ENCODE results near the gene TMTC1. TPM values are rescaled to one million over a fixed set of nuclear protein-coding genes. Genes with fewer than 3 reads are reported as not detected.

Gene TMTC1
- polyA plus RNA-seq, 1 donor (not counting 4 experiments of a cell fraction or from before 2014, with no cell fraction given): 3.7 TPM

- Histone ChIP-seq H3K36me3 (ENCODE audit: control insufficient read depth in 2 of 2, extremely low read depth in 1 of 2, insufficient read depth in 2 of 2, low read length in 2 of 2) (peaks cover 0 to 1% of the 10 kb centered on the region in 2 experiments), H2AFZ (ENCODE audit: control insufficient read depth, low read length) (no peak overlapping the region), H3K4me1 (ENCODE audit: control insufficient read depth, extremely low read depth, insufficient read depth, low read length) (peaks cover 3% of the 10 kb centered on the region), H3K79me2 (ENCODE audit: control insufficient read depth, insufficient read depth, low read length) (no peaks in the 10 kb centered on the region), H3K27ac (ENCODE audit: control insufficient read depth, insufficient read depth, low read length) (no peak overlapping the region), H3K9ac (ENCODE audit: control insufficient read depth, extremely low read depth, insufficient read depth, low read length) (no peak overlapping the region), H3K4me2 (ENCODE audit: control insufficient read depth, extremely low read depth, insufficient read depth, low read depth, low read length) (no peak overlapping the region), H4K20me1 (ENCODE audit: control insufficient read depth, extremely low read depth, insufficient read depth, low read length) (no peaks in the 10 kb centered on the region), H3K4me3 (ENCODE audit: control insufficient read depth in 2 of 3, extremely low read depth in 1 of 3, insufficient read depth in 2 of 3, low read depth in 1 of 3, low read length in 3 of 3) (no peak overlapping the region), H3K9me3 (ENCODE audit: control insufficient read depth, low read depth, low read length) (no peaks in the 10 kb centered on the region), H3K9me1 (ENCODE audit: control insufficient read depth, extremely low read depth, insufficient read depth, low read length) (no peaks in the 10 kb centered on the region), H3K27me3 (ENCODE audit: control insufficient read depth, extremely low read depth, insufficient read depth, low read length) (no peaks in the 10 kb centered on the region)
- FAIRE-seq (no peak), DNase-seq (ENCODE audit: low read depth, low spot score) (no peak)
- no peak for TF ChIP-seq CTCF (optimal IDR thresholded peaks at IDR 0.05 in 1 of 3, IDR thresholded peaks at IDR 0.05 in 1 of 3, conservative IDR thresholded peaks at IDR 0.05 in 1 of 3; ENCODE audit: extremely low read depth in 1 of 3, insufficient read depth in 2 of 3, low read length in 3 of 3)
- dilution Hi-C loops (cut with MboI; ENCODE audit: extremely low pct_ligation_motif_present, low sequenced_read_pairs): no loop called here
Measured at GRCh38 chr12:29622251-29622650, 161.5 kb downstream of the TMTC1 start.

DNA sequence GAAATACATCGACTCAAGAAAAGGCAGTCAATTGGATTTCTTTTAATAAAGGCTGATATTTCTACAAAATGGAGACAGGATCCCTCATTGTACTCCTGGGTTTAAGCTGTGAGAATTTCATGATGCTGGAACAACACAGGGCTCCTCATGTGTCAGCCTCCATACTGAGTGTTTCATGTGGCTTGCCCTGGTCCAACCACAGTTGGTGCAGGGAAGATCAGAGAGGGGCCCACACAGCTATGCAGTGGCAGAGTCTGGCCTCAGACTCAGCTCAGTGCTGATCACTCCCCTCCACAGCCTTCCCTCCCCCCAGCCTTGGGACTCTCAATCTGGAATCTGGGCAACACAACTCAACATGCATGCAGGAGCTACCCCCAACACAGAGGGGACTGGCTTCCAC lies 163.7 kb downstream of the TMTC1 start:
- no peak for TF ChIP-seq CTCF (optimal IDR thresholded peaks at IDR 0.05 in 1 of 3, IDR thresholded peaks at IDR 0.05 in 1 of 3, conservative IDR thresholded peaks at IDR 0.05 in 1 of 3; ENCODE audit: extremely low read depth in 1 of 3, insufficient read depth in 2 of 3, low read length in 3 of 3)
- TF ChIP-seq EZH2 (IDR thresholded peaks at IDR 0.05; ENCODE audit: low read length): no peak
- Histone ChIP-seq H3K27me3 (ENCODE audit: control insufficient read depth, extremely low read depth, insufficient read depth, low read length) (no peaks in the 10 kb centered on the region), H3K4me3 (ENCODE audit: control insufficient read depth in 2 of 3, extremely low read depth in 1 of 3, insufficient read depth in 2 of 3, low read depth in 1 of 3, low read length in 3 of 3) (no peak overlapping the region), H4K20me1 (ENCODE audit: control insufficient read depth, extremely low read depth, insufficient read depth, low read length) (no peaks in the 10 kb centered on the region), H3K27ac (ENCODE audit: control insufficient read depth, insufficient read depth, low read length) (no peak overlapping the region), H3K79me2 (ENCODE audit: control insufficient read depth, insufficient read depth, low read length) (no peaks in the 10 kb centered on the region), H3K9me1 (ENCODE audit: control insufficient read depth, extremely low read depth, insufficient read depth, low read length) (no peaks in the 10 kb centered on the region), H2AFZ (ENCODE audit: control insufficient read depth, low read length) (no peak overlapping the region), H3K4me2 (ENCODE audit: control insufficient read depth, extremely low read depth, insufficient read depth, low read depth, low read length) (no peak overlapping the region), H3K9me3 (ENCODE audit: control insufficient read depth, low read depth, low read length) (no peaks in the 10 kb centered on the region), H3K36me3 (ENCODE audit: control insufficient read depth in 2 of 2, extremely low read depth in 1 of 2, insufficient read depth in 2 of 2, low read length in 2 of 2) (peaks cover 0 to 1% of the 10 kb centered on the region in 2 experiments), H3K4me1 (ENCODE audit: control insufficient read depth, extremely low read depth, insufficient read depth, low read length) (peaks cover 10% of the 10 kb centered on the region), H3K9ac (ENCODE audit: control insufficient read depth, extremely low read depth, insufficient read depth, low read length) (no peak overlapping the region)
- DNase-seq (ENCODE audit: low read depth, low spot score): no peak
- no peak for FAIRE-seq
- dilution Hi-C loops (cut with MboI; ENCODE audit: extremely low pct_ligation_motif_present, low sequenced_read_pairs): no loop called here
